BJ (cell line): ENCODE results near the gene EP400. TPM values are rescaled to one million over a fixed set of nuclear protein-coding genes. Genes with fewer than 3 reads are reported as not detected.

ENCODE experiments used
- CTCF ChIA-PET: fragments of 350-600 bp; formaldehyde crosslinking; extraction: SDS; loops from one replicate; lab custom pipeline; 2021; ENCODE audit warnings: antibody characterized with exemption, inconsistent platforms; lab: Yijun Ruan, JAX
- POLR2A ChIA-PET: fragments of 300-600 bp; sonication (Branson Sonifier 250); formaldehyde crosslinking; extraction: SDS; loops from one replicate; lab custom pipeline; 2021; ENCODE audit warnings: antibody characterized with exemption; lab: Charles Lee
- DNase-seq: peaks from one replicate; pipeline ENCODE4 v3.0.0-alpha.2; 2011; ENCODE audit warnings: low read depth
- H3K27me3 ChIP-seq: 2 replicates; pipeline ENCODE4 v1.6.0; 2011; ENCODE audit warnings: low read length; ENCODE audit not compliant: control insufficient read depth, insufficient read depth
- H3K36me3 ChIP-seq: 2 replicates; pipeline ENCODE4 v1.5.1; 2011; ENCODE audit warnings: low read length; ENCODE audit not compliant: control insufficient read depth, insufficient read depth
- H3K4me3 ChIP-seq: 2 replicates; pipeline ENCODE4 v1.5.1; 2011; ENCODE audit warnings: low read depth, mild to moderate bottlenecking, control low read depth, low read length
- CTCF ChIP-seq: IDR thresholded peaks from 2 replicates; pipeline ENCODE4 v1.5.1; 2011; ENCODE audit warnings: low read depth, mild to moderate bottlenecking, control low read depth, inconsistent platforms, low read length, moderate library complexity; ENCODE audit not compliant: insufficient read depth
- polyA plus RNA-seq: library from polyadenylated mRNA; depleted of rRNA; stranded (reverse); fragments of >200 nt; gene quantifications from 2 replicates; pipeline ENCODE4 v1.2.3, GENCODE V29; 2011

The EP400 gene
- polyA plus RNA-seq, 1 experiment, result 2.5 TPM

- ChIA-PET CTCF (interaction anchor here (1.0 kb wide), 1 partner anchor 10 kb away, joined by 3 read pairs; no protein-coding TSS in a partner anchor), POLR2A (no interaction called here)
- no peak for TF ChIP-seq CTCF
- Histone ChIP-seq H3K27me3 (no peaks in the 10 kb centered on the region), H3K36me3 (peaks cover 38% of the 10 kb centered on the region), H3K4me3 (no peak overlapping the region)
- DNase-seq, result no peak
Observed at GRCh38 chr12:132071040-132071810, 121.5 kb downstream of the EP400 start.

GRCh38 chr12:132071830-132072384, 122.2 kb downstream of the EP400 start:
- Histone ChIP-seq H3K36me3 (peaks cover 36% of the 10 kb centered on the region), H3K27me3 (no peaks in the 10 kb centered on the region), H3K4me3 (no peak overlapping the region)
- CTCF ChIA-PET, result no interaction called here
- no peak for DNase-seq
- no peak for TF ChIP-seq CTCF
- POLR2A ChIA-PET, result no interaction called here

- POLR2A ChIA-PET, result no interaction called here
- no peak for DNase-seq
- Histone ChIP-seq H3K36me3 (peaks cover 25% of the 10 kb centered on the region), H3K27me3 (no peaks in the 10 kb centered on the region), H3K4me3 (no peak overlapping the region)
- CTCF ChIA-PET, result no interaction called here
- no peak for TF ChIP-seq CTCF
Observed at GRCh38 chr12:132074216-132074615, 124.5 kb downstream of the EP400 start.

- POLR2A ChIA-PET, result no interaction called here
- peak; percentile 34 for TF ChIP-seq CTCF
- H3K36me3 ChIP-seq, result peaks cover 20% of the 10 kb centered on the region
- no peak overlapping the region for H3K4me3 ChIP-seq
- no peaks in the 10 kb centered on the region for H3K27me3 ChIP-seq
- no peak for DNase-seq
- CTCF ChIA-PET, result no interaction called here
Observed at GRCh38 chr12:132075026-132075713, 125.4 kb downstream of the EP400 start.
